CD4-positive, CD25-positive, alpha-beta regulatory T cell (primary cell): ENCODE measurements around the gene UTP4. TPM values are rescaled to one million over a fixed set of nuclear protein-coding genes. Genes with fewer than 3 reads are reported as not detected.

ENCODE experiments used
- ATAC-seq, 2 donors: fragments of 150-1000 bp; cut with Tn5 transposase; one replicate each; pipeline ENCODE4 v1.10.0; 2021; ENCODE audit warnings: low read depth in 2 of 2, moderate number of reproducible peaks in 2 of 2, moderate library complexity in 1 of 2
- DNase-seq, 3 donors: peaks; one replicate each; pipeline versions ENCODE4 v3.0.0 to v3.0.0-alpha.2; 2012 to 2022; ENCODE audit warnings: mixed read lengths in 1 of 3
- H3K27ac ChIP-seq: one replicate; pipeline ENCODE4 v1.7.0; 2013; ENCODE audit warnings: mild to moderate bottlenecking, low read length; ENCODE audit not compliant: insufficient read depth, poor library complexity, severe bottlenecking
- H3K27me3 ChIP-seq: one replicate; pipeline ENCODE4 v1.7.0; 2013; ENCODE audit warnings: low read length; ENCODE audit not compliant: control insufficient read depth, insufficient read depth
- H3K36me3 ChIP-seq: one replicate; pipeline ENCODE4 v1.7.0; 2013; ENCODE audit warnings: mild to moderate bottlenecking, low read length, moderate library complexity; ENCODE audit not compliant: control insufficient read depth, insufficient read depth
- H3K4me1 ChIP-seq: 2 replicates; pipeline ENCODE4 v1.7.0; 2013; ENCODE audit warnings: mild to moderate bottlenecking, low read length; ENCODE audit not compliant: insufficient read depth, control insufficient read depth, poor library complexity, severe bottlenecking
- H3K4me3 ChIP-seq: one replicate; pipeline ENCODE4 v1.7.0; 2013; ENCODE audit warnings: low read depth, mild to moderate bottlenecking, low read length, moderate library complexity
- H3K9me3 ChIP-seq, 2 experiments: 1 replicate in 1 of 2; 2 replicates in 1 of 2; pipeline ENCODE4 v1.7.0; 2013; ENCODE audit warnings: low read length in 2 of 2, mild to moderate bottlenecking in 1 of 2, moderate library complexity in 1 of 2; ENCODE audit not compliant: control insufficient read depth in 2 of 2
- H3K27ac Mint-ChIP-seq, 3 donors: one replicate each; pipeline ENCODE4 v1.8.0; 2020 to 2022; ENCODE audit warnings: mild to moderate bottlenecking in 3 of 3, mixed read lengths in 3 of 3, moderate library complexity in 2 of 3
- H3K27me3 Mint-ChIP-seq: one replicate; pipeline ENCODE4 v1.8.0; 2022; ENCODE audit warnings: mild to moderate bottlenecking, mixed read lengths
- H3K36me3 Mint-ChIP-seq: one replicate; pipeline ENCODE4 v1.8.0; 2020; ENCODE audit warnings: mixed read lengths
- H3K4me1 Mint-ChIP-seq, 4 donors: one replicate each; pipeline ENCODE4 v1.8.0; 2020 to 2022; ENCODE audit warnings: mixed read lengths in 4 of 4, mild to moderate bottlenecking in 1 of 4
- H3K4me3 Mint-ChIP-seq, 4 donors: one replicate each; pipeline ENCODE4 v1.8.0; 2020 to 2022; ENCODE audit warnings: mild to moderate bottlenecking in 4 of 4, mixed read lengths in 4 of 4, moderate library complexity in 3 of 4
- H3K9me3 Mint-ChIP-seq, 7 donors: one replicate each; pipeline ENCODE4 v1.8.0; 2020 to 2022; ENCODE audit warnings: mixed read lengths in 7 of 7, mild to moderate bottlenecking in 3 of 7, moderate library complexity in 2 of 7
- polyA plus RNA-seq, 4 donors: library from polyadenylated mRNA; unstranded; fragments of 300-500 nt; fragmentation: Illumina TruSeq; gene quantifications; one replicate each; pipeline ENCODE4 v1.2.3, GENCODE V29; 2021
- total RNA-seq: library from RNA; stranded (reverse); gene quantifications from one replicate; pipeline ENCODE4 v1.2.3, GENCODE V29; 2022

UTP4 gene
- total and polyA plus RNA-seq, 5 donors from 2014 or later, result 44.4 to 63.2 (median 50.8) TPM

GRCh38 chr16:69188236-69188549 is 55.7 kb downstream of the UTP4 start:
- ATAC-seq (peak; percentile 27 to 41), DNase-seq (peak in 2 of 3 donors; percentile 2 to 78)
- Histone ChIP-seq H3K36me3 (no peaks in the 10 kb centered on the region), H3K27me3 (no peaks in the 10 kb centered on the region), H3K4me1 (peaks cover 46% of the 10 kb centered on the region), H3K9me3 (no peaks in the 10 kb centered on the region), H3K4me3 (peak overlapping the region; percentile 87), H3K27ac (peak overlapping the region; percentile 78)
- peak overlapping the region; percentile 47 to 75 (median 67) for H3K27ac Mint-ChIP-seq
- H3K4me3 Mint-ChIP-seq, result peak overlapping the region; percentile 91 to 98 (median 94)
- no peaks in the 10 kb centered on the region for H3K36me3 Mint-ChIP-seq
- peaks cover 21 to 58% (median 43%) of the 10 kb centered on the region in 4 donors for H3K4me1 Mint-ChIP-seq
- H3K9me3 Mint-ChIP-seq, result no peaks in the 10 kb centered on the region
- peaks cover 4% of the 10 kb centered on the region for H3K27me3 Mint-ChIP-seq

- Mint-ChIP-seq H3K36me3 (no peaks in the 10 kb centered on the region), H3K4me3 (peak overlapping the region; percentile 91 to 98 (median 94)), H3K9me3 (no peaks in the 10 kb centered on the region), H3K4me1 (peaks cover 21 to 58% (median 43%) of the 10 kb centered on the region in 4 donors), H3K27ac (peak overlapping the region; percentile 5 to 75 (median 47)), H3K27me3 (peaks cover 4% of the 10 kb centered on the region)
- no peak for ATAC-seq
- no peaks in the 10 kb centered on the region for H3K27me3 ChIP-seq
- DNase-seq, result no peak
- H3K4me3 ChIP-seq, result peak overlapping the region; percentile 87
- peaks cover 46% of the 10 kb centered on the region for H3K4me1 ChIP-seq
- H3K27ac ChIP-seq, result no peak overlapping the region
- H3K9me3 ChIP-seq, result no peaks in the 10 kb centered on the region
- H3K36me3 ChIP-seq, result no peaks in the 10 kb centered on the region
Measured at GRCh38 chr16:69188716-69189115, 56.3 kb downstream of the UTP4 start.

GRCh38 chr16:69190046-69190588 is 57.7 kb downstream of the UTP4 start:
- H3K9me3 ChIP-seq, result no peaks in the 10 kb centered on the region
- ATAC-seq, result no peak
- H3K36me3 ChIP-seq, result no peaks in the 10 kb centered on the region
- Mint-ChIP-seq H3K4me3 (peak overlapping the region in 3 of 4 donors; percentile 23 to 66 (median 57)), H3K4me1 (peaks cover 21 to 64% (median 45%) of the 10 kb centered on the region in 4 donors), H3K27ac (peak overlapping the region in 2 of 3 donors; percentile 15 to 51), H3K27me3 (peaks cover 4% of the 10 kb centered on the region), H3K9me3 (no peaks in the 10 kb centered on the region), H3K36me3 (no peaks in the 10 kb centered on the region)
- peak overlapping the region; percentile 28 for H3K4me3 ChIP-seq
- H3K27me3 ChIP-seq, result no peaks in the 10 kb centered on the region
- H3K27ac ChIP-seq, result no peak overlapping the region
- no peak for DNase-seq
- H3K4me1 ChIP-seq, result peaks cover 41% of the 10 kb centered on the region

- Histone ChIP-seq H3K4me1 (peaks cover 40% of the 10 kb centered on the region), H3K27me3 (no peaks in the 10 kb centered on the region), H3K36me3 (no peaks in the 10 kb centered on the region), H3K27ac (no peak overlapping the region), H3K4me3 (peak overlapping the region; percentile 4), H3K9me3 (no peaks in the 10 kb centered on the region)
- no peaks in the 10 kb centered on the region for H3K36me3 Mint-ChIP-seq
- no peaks in the 10 kb centered on the region for H3K9me3 Mint-ChIP-seq
- H3K4me1 Mint-ChIP-seq, result peaks cover 21 to 64% (median 44%) of the 10 kb centered on the region in 4 donors
- peaks cover 4% of the 10 kb centered on the region for H3K27me3 Mint-ChIP-seq
- peak overlapping the region in 1 of 3 donors; percentile 51 for H3K27ac Mint-ChIP-seq
- DNase-seq (peak in 1 of 3 donors; percentile 34), ATAC-seq (no peak)
- H3K4me3 Mint-ChIP-seq, result peak overlapping the region; percentile 12 to 58 (median 40)
Measured at GRCh38 chr16:69190598-69190997, 58.1 kb downstream of the UTP4 start.

- H3K27me3 Mint-ChIP-seq, result peaks cover 4% of the 10 kb centered on the region
- DNase-seq (no peak), ATAC-seq (no peak)
- no peaks in the 10 kb centered on the region for H3K9me3 Mint-ChIP-seq
- peak overlapping the region in 2 of 4 donors; percentile 12 to 58 for H3K4me3 Mint-ChIP-seq
- peaks cover 37% of the 10 kb centered on the region for H3K4me1 ChIP-seq
- peak overlapping the region; percentile 4 for H3K4me3 ChIP-seq
- H3K4me1 Mint-ChIP-seq, result peaks cover 21 to 60% (median 43%) of the 10 kb centered on the region in 4 donors
- H3K27ac ChIP-seq, result no peak overlapping the region
- H3K27me3 ChIP-seq, result no peaks in the 10 kb centered on the region
- H3K36me3 ChIP-seq, result no peaks in the 10 kb centered on the region
- H3K36me3 Mint-ChIP-seq, result no peaks in the 10 kb centered on the region
- peak overlapping the region in 1 of 3 donors; percentile 51 for H3K27ac Mint-ChIP-seq
- H3K9me3 ChIP-seq, result no peaks in the 10 kb centered on the region
Measured at GRCh38 chr16:69191136-69191535, 58.7 kb downstream of the UTP4 start.

GRCh38 chr16:69193855-69194254 is 61.4 kb downstream of the UTP4 start:
- Histone ChIP-seq H3K4me1 (peaks cover 22% of the 10 kb centered on the region), H3K4me3 (no peak overlapping the region)
- no peak overlapping the region for H3K27ac Mint-ChIP-seq

GRCh38 chr16:69194488-69194887 is 62.0 kb downstream of the UTP4 start:
- H3K36me3 ChIP-seq, result no peaks in the 10 kb centered on the region
- H3K27me3 Mint-ChIP-seq, result no peaks in the 10 kb centered on the region
- H3K4me1 ChIP-seq, result peaks cover 15% of the 10 kb centered on the region
- no peaks in the 10 kb centered on the region for H3K27me3 ChIP-seq
- no peaks in the 10 kb centered on the region for H3K9me3 Mint-ChIP-seq
- peaks cover under 1% of the 10 kb centered on the region for H3K36me3 Mint-ChIP-seq
- no peak for DNase-seq
- no peak for ATAC-seq
- H3K4me1 Mint-ChIP-seq, result peaks cover 10 to 42% (median 29%) of the 10 kb centered on the region in 4 donors
- H3K9me3 ChIP-seq, result no peaks in the 10 kb centered on the region
- no peak overlapping the region for H3K4me3 Mint-ChIP-seq
- H3K27ac Mint-ChIP-seq, result no peak overlapping the region
- no peak overlapping the region for H3K27ac ChIP-seq
- no peak overlapping the region for H3K4me3 ChIP-seq

More at GRCh38 chr16:69193855-69194254, 61.4 kb downstream of the UTP4 start:
- no peak for DNase-seq
- Mint-ChIP-seq H3K36me3 (no peaks in the 10 kb centered on the region), H3K27me3 (no peaks in the 10 kb centered on the region), H3K9me3 (no peaks in the 10 kb centered on the region), H3K4me3 (no peak overlapping the region), H3K4me1 (peaks cover 10 to 47% (median 33%) of the 10 kb centered on the region in 4 donors)
- Histone ChIP-seq H3K27ac (no peak overlapping the region), H3K27me3 (no peaks in the 10 kb centered on the region), H3K9me3 (no peaks in the 10 kb centered on the region), H3K36me3 (no peaks in the 10 kb centered on the region)
- ATAC-seq, result no peak
